Activated CD8-positive, alpha-beta T cell treated with anti-CD3 and anti-CD28 coated beads, Interleukin-2, amount 10 ng/mL, durations not matched to agents 7 days and 5 days (primary cell): Measurements from ENCODE around the gene CLEC18C. TPM values are rescaled to one million over a fixed set of nuclear protein-coding genes. Genes with fewer than 3 reads are reported as not detected.
"Not testable (repeated sequence)": the region's sequence is repeated elsewhere in the genome, so short reads cannot be mapped to it uniquely, and the experiment has no call there.

Experiments
- ATAC-seq: fragments of 150-1000 bp; cut with Tn5 transposase; one replicate; pipeline ENCODE4 v1.10.0; 2021; ENCODE audit warnings: moderate library complexity
- CTCF ChIA-PET: fragments of 350-600 bp; sonication (Branson Sonifier 250); formaldehyde crosslinking; loops from one replicate; lab custom pipeline; 2021; ENCODE audit warnings: antibody characterized with exemption; lab: Charles Lee
- POLR2A ChIA-PET: fragments of 350-600 bp; sonication (Branson Sonifier 250); formaldehyde crosslinking; loops from one replicate; lab custom pipeline; 2021; ENCODE audit warnings: antibody characterized with exemption; lab: Charles Lee
- DNase-seq: peaks from one replicate; pipeline ENCODE4 v3.0.0-alpha.2; 2020
- H3K27ac Mint-ChIP-seq: one replicate; pipeline ENCODE4 v1.8.0; 2021; ENCODE audit warnings: mild to moderate bottlenecking, mixed read lengths
- H3K27me3 Mint-ChIP-seq: one replicate; pipeline ENCODE4 v1.8.0; 2021; ENCODE audit warnings: low read depth, mixed read lengths
- H3K36me3 Mint-ChIP-seq: one replicate; pipeline ENCODE4 v1.8.0; 2021; ENCODE audit warnings: low read depth, mixed read lengths
- H3K4me1 Mint-ChIP-seq: one replicate; pipeline ENCODE4 v1.8.0; 2021; ENCODE audit warnings: low read depth, mixed read lengths
- H3K4me3 Mint-ChIP-seq: one replicate; pipeline ENCODE4 v1.8.0; 2021; ENCODE audit warnings: mild to moderate bottlenecking, mixed read lengths
- H3K9me3 Mint-ChIP-seq: one replicate; pipeline ENCODE4 v1.8.0; 2022; ENCODE audit warnings: mixed read lengths; ENCODE audit not compliant: insufficient read depth
- total RNA-seq, 2 experiments: library from RNA; stranded (reverse); gene quantifications; one replicate each; pipeline ENCODE4 v1.2.3, GENCODE V29; 2021

Gene CLEC18C
- total RNA-seq, 2 experiments from 2014 or later: 0.42 to 1.1 TPM

GRCh38 chr16:70151391-70151790 lies 22.2 kb upstream of the CLEC18C start:
- ChIA-PET CTCF (interaction anchor here (1.7 kb wide), 1 partner anchor 13 kb away, joined by 5 read pairs; no protein-coding TSS in a partner anchor), POLR2A (no interaction called here)
- ATAC-seq: no peak
- H3K9me3 Mint-ChIP-seq: no peaks in the 10 kb centered on the region
- no peak overlapping the region for H3K27ac Mint-ChIP-seq
- no peaks in the 10 kb centered on the region for H3K27me3 Mint-ChIP-seq
- H3K4me3 Mint-ChIP-seq: no peak overlapping the region
- H3K4me1 Mint-ChIP-seq: peaks cover 9% of the 10 kb centered on the region
- peak; percentile 36 for DNase-seq
- H3K36me3 Mint-ChIP-seq: peaks cover 48% of the 10 kb centered on the region

- ATAC-seq (no peak), DNase-seq (no peak)
- H3K27ac Mint-ChIP-seq: no peak overlapping the region
- no peaks in the 10 kb centered on the region for H3K9me3 Mint-ChIP-seq
- peaks cover 9% of the 10 kb centered on the region for H3K4me1 Mint-ChIP-seq
- no peaks in the 10 kb centered on the region for H3K27me3 Mint-ChIP-seq
- H3K36me3 Mint-ChIP-seq: peaks cover 53% of the 10 kb centered on the region
- CTCF ChIA-PET: interaction anchor here (1.7 kb wide), 1 partner anchor 13 kb away, joined by 4 read pairs; no protein-coding TSS in a partner anchor
- POLR2A ChIA-PET: no interaction called here
- no peak overlapping the region for H3K4me3 Mint-ChIP-seq
Measured at GRCh38 chr16:70151941-70152509, 21.6 kb upstream of the CLEC18C start.

GRCh38 chr16:70152578-70153302 lies 20.8 kb upstream of the CLEC18C start:
- CTCF ChIA-PET: interaction anchor here (1.7 kb wide), 1 partner anchor 12 kb away, joined by 4 read pairs; no protein-coding TSS in a partner anchor

GRCh38 chr16:70154736-70155135 lies 18.9 kb upstream of the CLEC18C start:
- H3K27me3 Mint-ChIP-seq, H3K9me3 Mint-ChIP-seq, H3K4me1 Mint-ChIP-seq, CTCF ChIA-PET, H3K4me3 Mint-ChIP-seq, POLR2A ChIA-PET, ATAC-seq, H3K27ac Mint-ChIP-seq, DNase-seq: not testable (repeated sequence)
- peaks cover 52% of the 10 kb centered on the region for H3K36me3 Mint-ChIP-seq

More at GRCh38 chr16:70152578-70153302, 20.8 kb upstream of the CLEC18C start:
- peaks cover 59% of the 10 kb centered on the region for H3K36me3 Mint-ChIP-seq
- H3K9me3 Mint-ChIP-seq: no peaks in the 10 kb centered on the region
- H3K27me3 Mint-ChIP-seq: no peaks in the 10 kb centered on the region
- no peak overlapping the region for H3K4me3 Mint-ChIP-seq
- H3K27ac Mint-ChIP-seq: no peak overlapping the region
- no peak for ATAC-seq
- H3K4me1 Mint-ChIP-seq: peaks cover 9% of the 10 kb centered on the region
- POLR2A ChIA-PET: no interaction called here
- no peak for DNase-seq

GRCh38 chr16:70156207-70156978 lies 17.2 kb upstream of the CLEC18C start:
- H3K27ac Mint-ChIP-seq: no peak overlapping the region
- POLR2A ChIA-PET: no interaction called here

GRCh38 chr16:70157105-70157476 lies 16.5 kb upstream of the CLEC18C start:
- DNase-seq (no peak), ATAC-seq (no peak)
- Mint-ChIP-seq H3K4me3 (no peak overlapping the region), H3K27ac (no peak overlapping the region), H3K4me1 (no peaks in the 10 kb centered on the region), H3K9me3 (no peaks in the 10 kb centered on the region), H3K27me3 (no peaks in the 10 kb centered on the region), H3K36me3 (peaks cover 43% of the 10 kb centered on the region)
- ChIA-PET CTCF (interaction anchor here (1.5 kb wide), 1 partner anchor 255 kb away, joined by 3 read pairs; no protein-coding TSS in a partner anchor), POLR2A (no interaction called here)

More at GRCh38 chr16:70156207-70156978, 17.2 kb upstream of the CLEC18C start:
- Mint-ChIP-seq H3K4me1 (peaks cover 3% of the 10 kb centered on the region), H3K9me3 (no peaks in the 10 kb centered on the region), H3K4me3 (no peak overlapping the region), H3K27me3 (no peaks in the 10 kb centered on the region), H3K36me3 (peaks cover 46% of the 10 kb centered on the region)
- DNase-seq: no peak
- CTCF ChIA-PET: interaction anchor here (1.5 kb wide), 1 partner anchor 255 kb away, joined by 3 read pairs; no protein-coding TSS in a partner anchor
- no peak for ATAC-seq

GRCh38 chr16:70157477-70158260 lies 15.9 kb upstream of the CLEC18C start:
- Mint-ChIP-seq H3K27ac (no peak overlapping the region), H3K27me3 (no peaks in the 10 kb centered on the region), H3K36me3 (peaks cover 38% of the 10 kb centered on the region), H3K9me3 (no peaks in the 10 kb centered on the region), H3K4me1 (no peaks in the 10 kb centered on the region), H3K4me3 (no peak overlapping the region)
- ATAC-seq (no peak), DNase-seq (no peak)
- POLR2A ChIA-PET: no interaction called here
- CTCF ChIA-PET: interaction anchor here (1.5 kb wide), 1 partner anchor 256 kb away, joined by 3 read pairs; no protein-coding TSS in a partner anchor

GRCh38 chr16:70158261-70158939 lies 15.2 kb upstream of the CLEC18C start:
- DNase-seq: no peak
- H3K36me3 Mint-ChIP-seq: peaks cover 33% of the 10 kb centered on the region
- H3K4me3 Mint-ChIP-seq: no peak overlapping the region
- ChIA-PET POLR2A (no interaction called here), CTCF (no interaction called here)
- H3K27ac Mint-ChIP-seq: no peak overlapping the region
- no peak for ATAC-seq
- H3K4me1 Mint-ChIP-seq: no peaks in the 10 kb centered on the region
- no peaks in the 10 kb centered on the region for H3K27me3 Mint-ChIP-seq
- H3K9me3 Mint-ChIP-seq: no peaks in the 10 kb centered on the region

- ATAC-seq: no peak
- Mint-ChIP-seq H3K4me1 (no peaks in the 10 kb centered on the region), H3K9me3 (no peaks in the 10 kb centered on the region), H3K27ac (no peak overlapping the region), H3K4me3 (no peak overlapping the region), H3K27me3 (no peaks in the 10 kb centered on the region), H3K36me3 (peaks cover 27% of the 10 kb centered on the region)
- ChIA-PET POLR2A (interaction anchor here (0.5 kb wide), 1 partner anchor 45 kb away, joined by 3 read pairs; no protein-coding TSS in a partner anchor), CTCF (interaction anchor here (1.0 to 1.4 kb wide), 3 partner anchors 9 to 494 kb away, joined by 3 to 4 read pairs (median 3); partner anchors contain the start of gene EXOSC6)
- no peak for DNase-seq
Measured at GRCh38 chr16:70159355-70160348, 13.9 kb upstream of the CLEC18C start.

GRCh38 chr16:70160388-70160787 lies 13.2 kb upstream of the CLEC18C start:
- H3K36me3 Mint-ChIP-seq: peaks cover 27% of the 10 kb centered on the region
- no peaks in the 10 kb centered on the region for H3K27me3 Mint-ChIP-seq

More at GRCh38 chr16:70160388-70160787, 13.2 kb upstream of the CLEC18C start:
- no peaks in the 10 kb centered on the region for H3K4me1 Mint-ChIP-seq
- ATAC-seq (no peak), DNase-seq (no peak)
- POLR2A ChIA-PET: no interaction called here
- no peaks in the 10 kb centered on the region for H3K9me3 Mint-ChIP-seq
- no peak overlapping the region for H3K4me3 Mint-ChIP-seq
- H3K27ac Mint-ChIP-seq: no peak overlapping the region
- CTCF ChIA-PET: interaction anchor here (1.4 kb wide), 1 partner anchor 92 kb away, joined by 4 read pairs; the partner anchor contains the start of gene EXOSC6
